WI38 (cell line): ENCODE measurements around the gene TRMT11.

Experiments used
- H3K4me3 ChIP-seq: 2 replicates; pipeline ENCODE4 v1.5.1; 2011; ENCODE audit warnings: low read depth, mild to moderate bottlenecking, control low read depth, low read length
- CTCF ChIP-seq: IDR thresholded peaks from 2 replicates; pipeline ENCODE4 v1.5.1; 2012; ENCODE audit warnings: low read depth, mild to moderate bottlenecking, control low read depth, low read length

The TRMT11 gene

GRCh38 chr6:125984311-125984710 is 2.0 kb upstream of the TRMT11 start:
- no peak for TF ChIP-seq CTCF
- no peak overlapping the region for H3K4me3 ChIP-seq

- TF ChIP-seq CTCF: no peak
- peak overlapping the region; percentile 98 for H3K4me3 ChIP-seq
These were observed 818 bp upstream of the TRMT11 start for GRCh38 chr6:125985522-125985921.

GRCh38 chr6:125985979-125986300 is 400 bp upstream of the TRMT11 start:
- peak overlapping the region; percentile 98 for H3K4me3 ChIP-seq
- TF ChIP-seq CTCF: no peak

GRCh38 chr6:125987026-125987617 is 782 bp downstream of the TRMT11 start:
- TF ChIP-seq CTCF: no peak
- peak overlapping the region; percentile 98 for H3K4me3 ChIP-seq

GRCh38 chr6:125988280-125988679 is 1.9 kb downstream of the TRMT11 start:
- no peak for TF ChIP-seq CTCF
- H3K4me3 ChIP-seq: no peak overlapping the region

- TF ChIP-seq CTCF: no peak
- H3K4me3 ChIP-seq: no peak overlapping the region
These were observed 3.3 kb downstream of the TRMT11 start for GRCh38 chr6:125989631-125990030.

- no peak overlapping the region for H3K4me3 ChIP-seq
- no peak for TF ChIP-seq CTCF
These were observed 5.3 kb downstream of the TRMT11 start for GRCh38 chr6:125991653-125992052.
